ENCODE measurements around the gene COL4A5. TPM values are rescaled to one million over a fixed set of nuclear protein-coding genes. Genes with fewer than 3 reads are reported as not detected.

COL4A5 gene
- total RNA-seq, 1 donor from 2014 or later = 26.6 TPM

GRCh38 chrX:108420481-108420880, 19.2 kb upstream of the COL4A5 start:
- no peaks in the 10 kb centered on the region for H3K36me3 ChIP-seq
- TF ChIP-seq CTCF (IDR thresholded peaks at IDR 0.05) = no peak
- H3K4me3 ChIP-seq = no peak overlapping the region
- H3K27ac ChIP-seq = no peak overlapping the region
- DNase-seq (no peak), ATAC-seq (no peak)
- no peaks in the 10 kb centered on the region for H3K4me1 ChIP-seq
- H3K9me3 ChIP-seq = no peaks in the 10 kb centered on the region
- no peaks in the 10 kb centered on the region for H3K27me3 ChIP-seq
- intact Hi-C loops (cut with DNase I) = no loop called here

- ATAC-seq (no peak), DNase-seq (no peak)
- Histone ChIP-seq H3K4me1 (no peaks in the 10 kb centered on the region), H3K9me3 (no peaks in the 10 kb centered on the region), H3K4me3 (no peak overlapping the region), H3K36me3 (no peaks in the 10 kb centered on the region), H3K27me3 (no peaks in the 10 kb centered on the region), H3K27ac (no peak overlapping the region)
- no peak for TF ChIP-seq CTCF (IDR thresholded peaks at IDR 0.05)
- intact Hi-C loops (cut with DNase I) = no loop called here
Observed at GRCh38 chrX:108426262-108426661, 13.4 kb upstream of the COL4A5 start.

- no peak for TF ChIP-seq CTCF (IDR thresholded peaks at IDR 0.05)
- intact Hi-C loops (cut with DNase I) = no loop called here
- no peak overlapping the region for H3K4me3 ChIP-seq
Observed at GRCh38 chrX:108435261-108435660, 4.4 kb upstream of the COL4A5 start.

GRCh38 chrX:108437349-108438109, 2.1 kb upstream of the COL4A5 start:
- intact Hi-C loops (cut with DNase I) = no loop called here
- no peaks in the 10 kb centered on the region for H3K9me3 ChIP-seq
- DNase-seq = no peak
- H3K27ac ChIP-seq = no peak overlapping the region
- no peak for ATAC-seq
- H3K4me1 ChIP-seq = no peaks in the 10 kb centered on the region
- H3K36me3 ChIP-seq = no peaks in the 10 kb centered on the region
- no peaks in the 10 kb centered on the region for H3K27me3 ChIP-seq
- no peak for TF ChIP-seq CTCF (IDR thresholded peaks at IDR 0.05)
- H3K4me3 ChIP-seq = peak overlapping the region; percentile 26

More at GRCh38 chrX:108435261-108435660, 4.4 kb upstream of the COL4A5 start:
- Histone ChIP-seq H3K27me3 (no peaks in the 10 kb centered on the region), H3K4me1 (no peaks in the 10 kb centered on the region), H3K36me3 (no peaks in the 10 kb centered on the region), H3K27ac (no peak overlapping the region), H3K9me3 (no peaks in the 10 kb centered on the region)
- ATAC-seq (no peak), DNase-seq (no peak)

- intact Hi-C loops (cut with DNase I) = no loop called here
- no peak within 1 kb of the TSS for H3K27ac ChIP-seq
- no peak for TF ChIP-seq CTCF (IDR thresholded peaks at IDR 0.05)
- H3K27me3 ChIP-seq = no peaks in the 10 kb centered on the region
- peak; percentile 39 for ATAC-seq
- no peaks in the 10 kb centered on the region for H3K4me1 ChIP-seq
- peak; percentile 53 for DNase-seq
- peak within 1 kb of the TSS; percentile 49 for H3K4me3 ChIP-seq
- H3K36me3 ChIP-seq = no peaks in the 10 kb centered on the region
- no peaks in the 10 kb centered on the region for H3K9me3 ChIP-seq
Observed at GRCh38 chrX:108438110-108438623, 1.5 kb upstream of the COL4A5 start, which contains the start of gene COL4A6. Gene COL4A6, minus strand, starts transcription at chrX:108438422. Its CDS starts 226 bp downstream, at chrX:108438196.
